Measurements from ENCODE around the gene RALGAPA1.

Gene RALGAPA1

DNA sequence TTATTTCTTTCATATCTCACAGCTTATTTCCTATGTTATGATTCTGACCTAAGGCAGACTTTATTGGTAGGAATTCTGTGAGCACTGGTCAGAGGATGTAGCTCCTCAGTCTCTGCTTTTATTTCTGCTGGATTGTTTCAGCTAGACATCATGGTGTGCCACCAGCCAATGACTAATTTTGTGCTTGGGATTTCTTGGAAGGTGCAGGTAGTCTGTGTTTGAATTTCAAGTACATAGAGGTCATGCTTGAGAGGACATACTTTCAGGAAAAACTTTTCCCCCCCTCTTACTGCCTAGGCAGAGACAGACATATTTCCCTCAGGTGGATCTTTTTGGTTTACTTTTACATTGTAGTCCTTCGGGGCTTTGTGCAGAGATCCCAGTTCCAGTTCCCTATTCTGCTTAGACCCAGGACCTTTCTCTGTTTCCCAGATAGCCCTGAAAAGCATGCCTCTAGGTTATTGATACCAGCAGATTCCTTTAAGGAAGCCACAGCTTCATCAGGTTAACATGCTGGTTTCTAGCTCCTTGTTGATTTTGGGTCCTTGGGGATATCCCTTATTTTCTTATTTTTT lies 45.7 kb upstream of the RALGAPA1 start:
- no peak overlapping the region for H2BK5ac ChIP-seq (ENCODE audit: low read depth, low read length, poor library complexity, severe bottlenecking)
- H4K8ac ChIP-seq (ENCODE audit: low read length) = no peak overlapping the region
- peaks cover 10% of the 10 kb centered on the region for H3K9me3 ChIP-seq (ENCODE audit: control insufficient read depth, low read length)
- no peak overlapping the region for H3K9ac ChIP-seq (ENCODE audit: low read length)
- no peak overlapping the region for H3K14ac ChIP-seq (ENCODE audit: low read length in 2 of 2)
- H3K18ac ChIP-seq (ENCODE audit: low read depth in 1 of 2, low read length in 2 of 2) = no peak overlapping the region
- H2BK15ac ChIP-seq (ENCODE audit: low read depth, poor library complexity, severe bottlenecking) = no peak overlapping the region
- H3K23ac ChIP-seq (ENCODE audit: low read length in 2 of 2) = no peak overlapping the region
- H3K27me3 ChIP-seq (ENCODE audit: control insufficient read depth in 1 of 2, insufficient read depth in 1 of 2, low read length in 2 of 2) = no peaks in the 10 kb centered on the region
- H2AK5ac ChIP-seq (ENCODE audit: low read length, severe bottlenecking) = no peak overlapping the region
- H3K4me2 ChIP-seq (ENCODE audit: low read length, poor library complexity, severe bottlenecking) = no peak overlapping the region
- no peaks in the 10 kb centered on the region for H3K4me1 ChIP-seq (ENCODE audit: control insufficient read depth, insufficient read depth, low read depth, low read length)
- H2BK12ac ChIP-seq (ENCODE audit: low read length in 2 of 2) = no peak overlapping the region
- no peak overlapping the region for H2AFZ ChIP-seq (ENCODE audit: low read depth, low read length)
- H3K27ac ChIP-seq (ENCODE audit: low read length, poor library complexity, severe bottlenecking) = no peak overlapping the region
- peaks cover 16% of the 10 kb centered on the region for H3K79me1 ChIP-seq (replicated peaks; ENCODE audit: low read length, poor library complexity, severe bottlenecking)
- WGBS = 100% methylated on average over 1 of the region's 1 CpG
- no peak overlapping the region for H3K4ac ChIP-seq (ENCODE audit: low read depth in 1 of 2, low read length in 2 of 2)
- H4K91ac ChIP-seq (ENCODE audit: low read length) = no peak overlapping the region
- H3K4me3 ChIP-seq (ENCODE audit: insufficient read depth in 1 of 2, low read depth in 1 of 2, low read length in 2 of 2) = no peak overlapping the region
- no peak for DNase-seq
- H2BK120ac ChIP-seq (ENCODE audit: low read depth, low read length) = no peak overlapping the region
- H3K36me3 ChIP-seq (ENCODE audit: control insufficient read depth in 1 of 2, insufficient read depth in 2 of 2, low read depth in 1 of 2, low read length in 2 of 2) = peaks cover 6 to 13% of the 10 kb centered on the region in 2 experiments

DNA sequence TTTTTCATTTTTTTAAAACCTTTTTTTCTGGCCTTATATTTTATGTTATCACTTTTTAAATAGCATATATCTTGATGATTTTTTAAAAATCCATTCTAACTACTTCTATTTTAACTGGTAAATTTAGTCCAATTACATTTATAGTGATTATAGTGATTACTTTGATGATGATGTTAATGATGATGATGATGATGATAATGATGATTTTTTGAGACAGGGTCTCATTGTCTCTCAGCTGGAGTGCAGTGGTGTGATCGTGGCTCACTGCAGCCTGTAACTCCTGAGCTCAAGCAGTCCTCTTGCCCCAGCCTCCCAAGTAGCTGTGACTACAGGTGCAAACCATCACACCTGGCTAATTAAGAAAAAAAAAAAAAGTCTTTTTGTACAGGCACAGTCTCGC lies 44.1 kb upstream of the RALGAPA1 start:
- Histone ChIP-seq H3K9me3 (ENCODE audit: control insufficient read depth, low read length) (peaks cover 10% of the 10 kb centered on the region), H2AK5ac (ENCODE audit: low read length, severe bottlenecking) (no peak overlapping the region), H3K4me2 (ENCODE audit: low read length, poor library complexity, severe bottlenecking) (no peak overlapping the region), H3K23ac (ENCODE audit: low read length in 2 of 2) (no peak overlapping the region), H3K27ac (ENCODE audit: low read length, poor library complexity, severe bottlenecking) (no peak overlapping the region), H3K14ac (ENCODE audit: low read length in 2 of 2) (no peak overlapping the region), H3K4ac (ENCODE audit: low read depth in 1 of 2, low read length in 2 of 2) (no peak overlapping the region), H3K36me3 (ENCODE audit: control insufficient read depth in 1 of 2, insufficient read depth in 2 of 2, low read depth in 1 of 2, low read length in 2 of 2) (peaks cover 3 to 20% of the 10 kb centered on the region in 2 experiments), H2BK120ac (ENCODE audit: low read depth, low read length) (no peak overlapping the region), H3K27me3 (ENCODE audit: control insufficient read depth in 1 of 2, insufficient read depth in 1 of 2, low read length in 2 of 2) (no peaks in the 10 kb centered on the region), H3K79me1 (replicated peaks; ENCODE audit: low read length, poor library complexity, severe bottlenecking) (peaks cover 17% of the 10 kb centered on the region), H3K4me1 (ENCODE audit: control insufficient read depth, insufficient read depth, low read depth, low read length) (no peaks in the 10 kb centered on the region), H3K18ac (ENCODE audit: low read depth in 1 of 2, low read length in 2 of 2) (no peak overlapping the region), H4K8ac (ENCODE audit: low read length) (no peak overlapping the region), H2AFZ (ENCODE audit: low read depth, low read length) (no peak overlapping the region), H4K91ac (ENCODE audit: low read length) (no peak overlapping the region), H3K9ac (ENCODE audit: low read length) (no peak overlapping the region), H2BK5ac (ENCODE audit: low read depth, low read length, poor library complexity, severe bottlenecking) (no peak overlapping the region), H2BK12ac (ENCODE audit: low read length in 2 of 2) (no peak overlapping the region), H3K4me3 (ENCODE audit: insufficient read depth in 1 of 2, low read depth in 1 of 2, low read length in 2 of 2) (no peak overlapping the region), H2BK15ac (ENCODE audit: low read depth, poor library complexity, severe bottlenecking) (no peak overlapping the region)
- 98% methylated on average over 2 of the region's 2 CpGs for WGBS
- no peak for DNase-seq

DNA sequence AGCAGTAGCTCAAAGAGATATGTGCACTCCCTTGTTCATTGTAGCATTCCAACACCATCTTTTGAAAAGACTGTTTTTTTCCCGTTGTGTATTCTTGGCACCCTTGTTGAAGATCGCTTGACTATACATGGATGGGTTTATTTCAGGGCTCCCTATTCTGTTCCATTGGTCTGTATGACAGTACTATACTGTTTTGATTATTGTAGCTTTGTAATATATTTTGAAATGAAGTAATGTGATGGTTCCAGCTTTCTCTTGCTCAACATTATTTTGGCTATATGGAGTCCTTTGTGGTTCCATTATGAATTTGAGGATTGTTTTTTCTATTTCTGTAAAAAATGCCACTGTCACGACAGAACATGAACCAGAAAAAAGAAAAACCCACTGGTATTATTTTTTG lies 42.7 kb upstream of the RALGAPA1 start:
- DNase-seq = no peak
- no peak overlapping the region for H3K27ac ChIP-seq (ENCODE audit: low read length, poor library complexity, severe bottlenecking)
- no peaks in the 10 kb centered on the region for H3K27me3 ChIP-seq (ENCODE audit: control insufficient read depth in 1 of 2, insufficient read depth in 1 of 2, low read length in 2 of 2)
- no peak overlapping the region for H2AFZ ChIP-seq (ENCODE audit: low read depth, low read length)
- no peak overlapping the region for H2BK120ac ChIP-seq (ENCODE audit: low read depth, low read length)
- peaks cover 10% of the 10 kb centered on the region for H3K9me3 ChIP-seq (ENCODE audit: control insufficient read depth, low read length)
- H4K8ac ChIP-seq (ENCODE audit: low read length) = no peak overlapping the region
- no peak overlapping the region for H3K4me3 ChIP-seq (ENCODE audit: insufficient read depth in 1 of 2, low read depth in 1 of 2, low read length in 2 of 2)
- H3K14ac ChIP-seq (ENCODE audit: low read length in 2 of 2) = no peak overlapping the region
- peaks cover 3 to 23% of the 10 kb centered on the region in 2 experiments for H3K36me3 ChIP-seq (ENCODE audit: control insufficient read depth in 1 of 2, insufficient read depth in 2 of 2, low read depth in 1 of 2, low read length in 2 of 2)
- no peaks in the 10 kb centered on the region for H3K4me1 ChIP-seq (ENCODE audit: control insufficient read depth, insufficient read depth, low read depth, low read length)
- 93% methylated on average over 2 of the region's 3 CpGs for WGBS
- H3K4me2 ChIP-seq (ENCODE audit: low read length, poor library complexity, severe bottlenecking) = no peak overlapping the region
- H3K4ac ChIP-seq (ENCODE audit: low read depth in 1 of 2, low read length in 2 of 2) = no peak overlapping the region
- no peak overlapping the region for H3K23ac ChIP-seq (ENCODE audit: low read length in 2 of 2)
- no peak overlapping the region for H2BK5ac ChIP-seq (ENCODE audit: low read depth, low read length, poor library complexity, severe bottlenecking)
- H2AK5ac ChIP-seq (ENCODE audit: low read length, severe bottlenecking) = no peak overlapping the region
- H3K9ac ChIP-seq (ENCODE audit: low read length) = no peak overlapping the region
- H2BK12ac ChIP-seq (ENCODE audit: low read length in 2 of 2) = no peak overlapping the region
- no peak overlapping the region for H2BK15ac ChIP-seq (ENCODE audit: low read depth, poor library complexity, severe bottlenecking)
- H3K18ac ChIP-seq (ENCODE audit: low read depth in 1 of 2, low read length in 2 of 2) = no peak overlapping the region
- H4K91ac ChIP-seq (ENCODE audit: low read length) = no peak overlapping the region
- H3K79me1 ChIP-seq (replicated peaks; ENCODE audit: low read length, poor library complexity, severe bottlenecking) = peaks cover 18% of the 10 kb centered on the region

DNA sequence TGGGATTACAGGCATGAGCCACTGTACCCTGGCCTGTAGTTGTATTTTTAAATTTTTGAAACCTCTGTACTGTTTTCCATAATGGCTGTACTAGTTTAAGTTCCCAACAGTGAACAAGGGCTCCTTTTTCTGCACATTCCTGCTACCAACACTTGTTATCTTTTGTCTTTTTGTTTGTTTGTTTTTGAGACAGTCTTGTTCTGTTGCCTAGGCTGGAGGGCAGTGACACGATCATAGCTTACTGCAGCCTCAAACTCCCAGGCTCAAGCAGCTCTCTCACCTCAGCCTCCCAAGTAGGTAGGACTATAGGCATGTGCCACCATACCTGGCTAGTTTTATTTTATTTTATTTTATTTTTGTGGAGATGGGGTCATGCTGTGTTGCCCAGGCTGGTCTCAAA lies 40.0 kb upstream of the RALGAPA1 start:
- peaks cover 10% of the 10 kb centered on the region for H3K9me3 ChIP-seq (ENCODE audit: control insufficient read depth, low read length)
- H3K9ac ChIP-seq (ENCODE audit: low read length) = no peak overlapping the region
- no peak overlapping the region for H2BK15ac ChIP-seq (ENCODE audit: low read depth, poor library complexity, severe bottlenecking)
- H3K4me3 ChIP-seq (ENCODE audit: insufficient read depth in 1 of 2, low read depth in 1 of 2, low read length in 2 of 2) = no peak overlapping the region
- no peak overlapping the region for H3K4ac ChIP-seq (ENCODE audit: low read depth in 1 of 2, low read length in 2 of 2)
- no peak overlapping the region for H3K23ac ChIP-seq (ENCODE audit: low read length in 2 of 2)
- H4K91ac ChIP-seq (ENCODE audit: low read length) = no peak overlapping the region
- H3K18ac ChIP-seq (ENCODE audit: low read depth in 1 of 2, low read length in 2 of 2) = no peak overlapping the region
- DNase-seq = no peak
- H3K27me3 ChIP-seq (ENCODE audit: control insufficient read depth in 1 of 2, insufficient read depth in 1 of 2, low read length in 2 of 2) = no peaks in the 10 kb centered on the region
- no peak overlapping the region for H3K14ac ChIP-seq (ENCODE audit: low read length in 2 of 2)
- H2AFZ ChIP-seq (ENCODE audit: low read depth, low read length) = no peak overlapping the region
- H4K8ac ChIP-seq (ENCODE audit: low read length) = no peak overlapping the region
- no peak overlapping the region for H3K27ac ChIP-seq (ENCODE audit: low read length, poor library complexity, severe bottlenecking)
- H3K79me1 ChIP-seq (replicated peaks; ENCODE audit: low read length, poor library complexity, severe bottlenecking) = peaks cover 18% of the 10 kb centered on the region
- H2BK12ac ChIP-seq (ENCODE audit: low read length in 2 of 2) = no peak overlapping the region
- H3K36me3 ChIP-seq (ENCODE audit: control insufficient read depth in 1 of 2, insufficient read depth in 2 of 2, low read depth in 1 of 2, low read length in 2 of 2) = peaks cover 11 to 38% of the 10 kb centered on the region in 2 experiments
- H2BK120ac ChIP-seq (ENCODE audit: low read depth, low read length) = no peak overlapping the region
- no peak overlapping the region for H2AK5ac ChIP-seq (ENCODE audit: low read length, severe bottlenecking)
- WGBS = 67% methylated on average over 1 of the region's 1 CpG
- H2BK5ac ChIP-seq (ENCODE audit: low read depth, low read length, poor library complexity, severe bottlenecking) = no peak overlapping the region
- H3K4me2 ChIP-seq (ENCODE audit: low read length, poor library complexity, severe bottlenecking) = no peak overlapping the region
- H3K4me1 ChIP-seq (ENCODE audit: control insufficient read depth, insufficient read depth, low read depth, low read length) = no peaks in the 10 kb centered on the region
